Fibroblast of skin of left quadriceps (primary cell): ENCODE results near the gene LPAR5.

Source experiments
- DNase-seq, 2 experiments: peaks; one replicate each; pipeline ENCODE4 v3.0.0-alpha.2; 2013; ENCODE audit warnings: low read depth in 2 of 2

LPAR5 gene

DNA sequence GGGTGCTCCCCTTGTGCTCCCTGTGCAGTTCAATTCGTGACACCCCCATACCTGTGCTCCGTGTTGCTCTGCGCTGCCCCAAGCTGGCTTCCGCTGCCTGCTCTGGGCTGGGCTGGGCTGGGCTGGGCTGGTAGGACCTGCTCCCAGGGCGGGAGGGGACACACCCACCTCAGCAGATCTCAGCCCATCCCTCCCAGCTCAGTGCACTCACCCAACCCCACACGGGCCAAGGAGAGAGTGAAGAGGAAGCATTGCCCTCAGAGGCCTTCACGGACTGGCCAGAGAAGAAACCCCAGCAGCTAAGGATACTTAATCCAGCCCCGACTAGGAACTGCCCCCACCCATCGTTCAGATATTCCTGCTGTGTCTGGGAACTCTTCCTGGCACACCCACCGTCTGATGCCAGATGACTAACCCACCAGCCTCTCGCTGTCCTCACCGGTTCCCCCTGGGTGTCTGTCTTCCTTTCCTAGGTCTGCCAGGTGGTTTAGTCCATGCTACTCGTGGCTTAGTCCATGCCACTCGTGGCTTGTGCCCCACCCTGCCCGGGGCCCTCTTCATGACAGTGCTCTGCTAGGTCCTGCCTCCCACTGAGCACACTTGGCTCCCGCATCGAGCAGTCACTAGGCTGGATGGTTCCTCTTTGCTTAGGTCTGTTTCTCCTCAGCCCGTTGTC is at the start of gene LPAR5:
LPAR5 (minus strand) TSS at position 104 of the 676 bp plus-strand sequence. CDS start 14,711 bp downstream, outside the sequence.
- DNase-seq = no peak

DNA sequence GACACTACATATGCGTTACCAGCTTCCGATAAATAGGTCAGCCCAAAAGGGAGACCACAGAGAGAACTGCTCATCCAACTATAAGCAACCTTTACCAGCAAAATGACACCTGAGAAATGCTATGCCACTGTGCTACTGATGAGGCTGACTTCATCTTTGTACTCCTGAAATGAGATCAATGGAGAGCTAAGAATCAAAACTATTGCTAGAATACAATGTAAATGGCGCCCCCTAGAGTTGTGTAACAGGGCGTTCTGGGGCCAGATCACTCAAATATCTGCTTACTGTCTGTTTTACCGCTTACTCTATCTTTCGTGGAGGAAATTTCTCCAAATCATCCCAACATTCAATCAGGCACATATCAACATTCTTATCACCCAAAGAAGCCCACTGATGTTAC is 48.9 kb upstream of the LPAR5 start:
- DNase-seq = no peak

DNA sequence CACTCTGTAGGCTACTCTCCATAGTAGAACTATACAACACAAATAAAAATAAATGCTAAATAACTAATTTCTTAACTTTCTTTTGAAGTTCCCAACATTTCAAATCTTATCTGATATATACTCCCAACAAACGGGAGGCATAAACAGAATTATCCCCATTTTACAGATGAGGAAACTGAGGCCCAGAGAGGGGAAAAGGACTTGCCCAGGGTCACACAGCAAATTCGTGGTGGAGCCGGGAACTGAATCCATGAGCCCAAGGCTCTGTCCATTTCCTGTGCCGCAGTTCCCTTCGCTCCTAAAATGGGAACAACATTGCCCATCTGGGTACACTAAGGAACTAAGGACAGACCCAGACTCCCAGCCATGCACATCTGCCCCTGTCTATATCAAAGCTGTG is 41.2 kb upstream of the LPAR5 start:
- no peak for DNase-seq

DNA sequence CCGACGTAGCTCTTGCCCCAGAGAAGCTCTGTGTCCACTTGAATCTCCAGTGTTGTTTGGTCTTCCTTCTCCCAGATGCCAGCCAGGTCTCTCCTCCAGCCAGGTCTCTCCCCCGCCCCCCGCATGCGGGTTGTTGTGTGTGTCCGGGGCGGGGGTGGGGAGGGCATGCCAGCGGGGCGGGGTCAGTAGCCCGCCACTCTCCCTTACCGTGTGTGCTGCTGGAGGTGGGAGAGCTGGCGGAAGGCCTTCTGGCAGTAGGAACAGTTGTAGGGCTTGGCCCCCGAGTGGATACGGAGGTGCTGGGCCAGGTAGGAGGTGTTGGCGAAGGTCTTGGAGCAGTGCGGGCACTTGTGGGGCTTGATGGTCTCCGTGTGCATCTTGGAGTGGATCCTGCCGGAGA is 36.4 kb upstream of the LPAR5 start:
- DNase-seq = no peak

DNA sequence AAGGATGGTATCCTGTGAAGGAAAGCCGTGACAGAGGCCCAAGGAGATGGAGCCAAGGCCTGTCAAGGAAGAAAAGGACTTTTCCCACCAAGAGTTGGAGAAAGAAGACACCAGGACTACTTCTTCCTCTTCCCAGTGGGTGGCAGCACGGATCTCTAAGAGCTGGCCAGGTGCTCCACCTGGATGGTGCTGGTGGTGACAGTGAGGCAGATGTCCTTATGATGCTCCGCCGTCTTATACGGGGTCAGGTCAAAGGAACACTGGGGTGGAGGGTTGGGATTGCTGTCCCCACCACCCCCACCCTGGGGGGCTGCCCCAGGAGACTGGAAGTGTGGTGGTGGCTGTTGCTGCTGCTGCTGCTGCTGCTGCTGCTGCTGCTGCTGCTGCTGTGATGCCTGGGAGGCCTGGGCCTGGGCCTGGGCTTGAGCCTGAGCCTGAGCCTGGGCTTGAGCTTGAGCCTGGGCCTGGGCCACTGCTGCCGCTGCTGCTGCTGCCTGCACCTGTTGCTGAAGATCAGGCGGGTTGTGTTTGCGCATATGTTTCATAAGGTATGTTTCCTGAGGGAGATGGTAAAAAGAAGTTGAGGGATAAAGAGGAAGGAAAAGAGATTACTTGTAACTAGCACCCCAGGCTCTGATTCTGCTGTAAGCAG is 31.9 kb upstream of the LPAR5 start:
- DNase-seq = no peak

DNA sequence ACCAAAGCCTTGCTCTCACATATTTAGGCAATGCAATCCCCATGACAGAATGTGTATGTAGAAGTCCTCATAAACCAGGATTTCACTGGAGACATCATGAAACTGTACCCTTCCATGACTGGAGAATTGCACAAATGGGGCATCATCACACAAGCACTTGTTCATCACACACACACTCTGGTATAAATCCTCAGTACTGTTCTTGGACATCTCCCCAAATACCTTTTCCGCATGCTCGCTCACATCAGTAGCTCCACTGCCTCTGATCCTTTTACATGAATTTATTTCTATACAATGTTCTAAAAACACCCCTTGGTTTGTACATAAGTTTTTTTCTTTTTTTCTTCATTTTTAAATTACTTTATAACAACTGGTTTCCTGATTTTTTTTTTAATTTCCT is 30.5 kb upstream of the LPAR5 start:
- DNase-seq = no peak

DNA sequence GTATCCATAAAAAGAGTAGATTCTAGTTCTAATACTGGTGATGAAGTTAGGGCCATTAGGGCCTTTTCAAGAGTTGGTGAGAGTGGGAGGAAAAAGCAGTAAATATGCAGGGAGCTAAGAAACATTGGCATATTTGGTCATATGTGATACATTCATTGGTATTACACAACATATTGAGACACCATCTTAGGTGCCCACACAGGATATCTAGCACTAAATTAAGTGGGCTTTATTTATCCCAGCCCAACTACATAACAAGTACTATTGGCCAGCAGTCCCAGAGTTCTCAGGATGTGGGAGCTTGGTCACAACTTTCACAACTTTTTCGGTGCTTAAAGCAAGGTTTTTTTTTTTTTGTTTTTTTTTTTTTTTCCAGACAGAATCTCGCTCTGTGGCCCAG is 29.1 kb upstream of the LPAR5 start:
- no peak for DNase-seq

DNA sequence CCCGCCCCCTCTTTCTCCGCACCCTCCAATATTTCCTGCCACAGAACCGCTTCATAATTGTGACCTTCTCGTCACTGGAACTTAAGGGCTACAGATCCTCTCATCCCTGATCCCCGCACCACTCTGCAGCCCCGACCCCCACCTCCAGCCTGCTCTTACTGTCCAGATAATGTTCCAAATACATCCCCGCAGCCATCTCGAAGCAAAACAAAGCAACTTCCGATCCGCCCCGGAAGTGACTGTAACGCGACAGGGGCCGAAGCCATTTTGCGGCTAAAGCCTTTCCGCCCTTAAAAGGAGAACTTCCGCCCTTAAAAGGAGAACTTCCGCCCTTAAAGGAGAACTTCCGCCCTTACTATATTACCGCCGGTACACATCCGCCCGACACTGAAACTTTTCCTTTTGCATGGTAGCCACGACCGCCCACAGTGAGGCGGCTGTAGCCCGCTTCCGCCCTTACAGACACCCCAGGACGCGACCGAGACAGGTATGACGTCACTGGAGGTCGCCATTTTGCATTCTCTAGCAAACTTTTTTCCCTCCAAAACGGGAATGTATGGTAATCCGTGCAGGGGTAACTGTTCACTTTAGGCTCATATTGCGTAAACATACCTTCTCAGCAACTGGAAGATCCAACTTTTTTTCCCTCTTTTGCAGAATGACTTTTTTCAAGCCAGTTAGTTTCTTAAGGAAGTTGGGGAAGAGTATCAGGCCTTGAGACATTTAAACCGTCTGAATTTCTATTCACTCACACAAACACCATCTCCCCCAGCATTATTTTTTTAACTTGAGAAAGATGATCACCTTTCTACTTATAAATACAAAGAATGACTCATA is 27.4 kb upstream of the LPAR5 start, which contains the start of gene ING4:
ING4 (minus strand) TSS at position 214 of the 837 bp plus-strand sequence; CDS start at position 196, 18 bp downstream.
- peak; percentile 100 for DNase-seq

DNA sequence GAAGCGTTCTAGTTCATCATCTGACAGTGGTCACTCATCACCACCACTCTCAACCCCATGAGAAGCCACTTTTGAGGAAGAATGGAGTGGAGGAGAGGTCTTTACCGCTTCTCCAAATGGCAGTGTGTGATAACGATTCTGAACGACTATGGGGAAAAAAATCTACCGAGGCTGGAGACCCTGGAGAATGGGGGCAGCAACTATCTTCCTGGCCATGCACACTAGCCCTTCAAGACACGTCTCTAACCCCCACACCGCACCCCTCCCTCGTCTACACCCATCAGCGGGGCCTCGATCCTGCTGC is 26.8 kb upstream of the LPAR5 start:
- no peak for DNase-seq

DNA sequence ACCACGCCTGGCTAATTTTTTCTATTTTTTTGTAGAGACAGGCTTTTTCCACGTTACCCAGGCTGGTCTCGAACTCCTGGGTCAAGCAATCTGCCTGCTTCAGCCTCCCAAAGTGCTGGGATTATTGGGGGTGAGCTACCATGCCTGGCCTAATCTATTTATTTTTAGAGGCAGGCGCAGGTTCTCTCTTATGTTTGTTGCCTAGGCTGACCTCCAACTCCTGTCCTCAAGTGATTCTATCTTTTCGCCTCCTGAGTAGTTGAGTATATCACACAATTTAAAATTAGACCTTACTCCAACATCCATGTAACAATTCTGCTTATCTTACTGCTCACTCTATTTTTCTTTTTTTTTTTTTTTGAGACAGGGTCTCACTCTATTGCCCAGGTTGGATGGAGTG is 18.2 kb upstream of the LPAR5 start:
- DNase-seq = no peak

DNA sequence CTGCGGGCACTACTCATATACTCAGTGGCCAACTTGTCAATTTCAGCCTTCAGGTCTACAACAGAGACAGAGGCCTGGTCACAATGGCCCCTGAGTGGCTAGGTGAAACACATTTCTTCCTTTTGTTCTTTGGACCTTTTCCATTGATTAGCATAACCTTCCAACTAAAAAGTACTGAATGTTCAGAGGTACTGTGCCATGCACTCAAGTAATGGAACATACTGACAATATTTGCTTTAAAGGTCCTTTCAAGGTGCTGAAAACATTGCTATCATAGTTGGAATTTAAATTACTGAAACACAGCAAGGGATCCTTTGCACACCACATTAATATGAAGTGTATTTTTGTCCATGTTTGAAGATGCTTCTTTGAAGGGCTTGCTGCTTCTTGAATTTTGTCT is 17.6 kb upstream of the LPAR5 start:
- DNase-seq = no peak

DNA sequence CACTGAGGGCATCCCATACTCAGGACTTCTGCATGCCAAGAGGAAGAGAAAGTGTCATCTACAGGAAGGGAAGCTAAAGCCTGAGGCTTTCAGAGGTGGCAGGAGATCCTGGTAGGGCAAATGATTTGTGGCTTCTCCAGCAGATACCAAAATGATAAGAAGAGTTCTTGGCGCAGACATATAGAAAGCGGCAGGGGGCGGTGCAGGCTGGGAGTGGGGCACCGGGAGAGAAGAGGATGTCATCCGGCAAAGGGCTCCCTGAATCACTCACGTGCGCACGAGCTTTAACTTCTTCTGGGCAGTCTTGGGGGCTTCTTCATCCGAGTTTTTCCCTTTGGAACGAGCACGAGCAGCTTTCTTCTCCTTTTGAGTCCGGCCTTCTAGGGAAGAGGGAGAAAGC is 16.6 kb upstream of the LPAR5 start:
- DNase-seq = no peak

DNA sequence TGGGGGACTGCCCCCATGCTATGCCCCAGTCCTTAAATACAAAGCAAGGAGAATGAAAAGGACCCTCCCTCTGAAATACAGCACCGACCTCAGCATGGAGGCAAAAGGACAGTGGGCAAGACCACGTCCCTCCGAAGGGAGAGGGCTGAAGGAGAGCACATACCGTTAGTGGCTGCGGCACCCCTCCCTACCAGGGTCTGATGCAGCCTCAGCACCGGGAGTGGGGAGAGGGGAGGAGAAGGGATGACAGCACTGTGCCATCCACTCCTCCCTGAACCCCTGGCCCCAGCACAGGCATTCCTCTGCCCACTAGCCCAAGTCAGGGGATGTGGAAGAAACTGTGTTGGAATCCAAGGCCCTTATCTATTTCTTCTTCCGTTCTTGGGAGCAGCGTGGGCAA is 15.1 kb upstream of the LPAR5 start:
- DNase-seq = no peak

DNA sequence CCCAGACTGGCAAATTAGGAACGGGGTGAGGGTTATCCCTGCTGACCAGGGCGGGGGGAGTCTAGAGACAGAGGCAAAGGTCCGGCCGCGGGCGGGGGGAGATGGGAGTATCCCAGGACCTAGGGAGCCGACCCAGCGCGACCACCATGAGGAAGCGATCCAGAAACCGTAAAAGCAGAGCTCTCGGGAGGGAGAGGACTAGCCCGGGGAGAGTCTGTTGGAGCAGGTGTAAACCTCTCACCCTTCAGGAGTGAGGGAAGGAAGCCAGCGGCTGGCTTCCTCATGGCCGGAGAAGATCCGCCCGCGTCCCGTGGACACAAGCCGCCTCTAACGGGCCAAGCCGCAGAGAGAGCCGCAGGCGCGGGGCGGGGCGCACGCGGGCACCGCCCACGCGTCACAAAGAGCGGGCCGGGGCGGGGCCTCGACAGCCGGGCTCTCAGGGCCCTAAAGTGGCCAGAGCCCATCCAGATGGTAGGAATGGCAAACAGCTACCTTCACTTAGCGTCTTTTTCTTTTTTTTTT is 11.4 kb upstream of the LPAR5 start, which contains the start of gene ACRBP:
ACRBP (minus strand) TSS at position 350 of the 522 bp plus-strand sequence; CDS start at position 284, 66 bp downstream.
- DNase-seq = no peak

DNA sequence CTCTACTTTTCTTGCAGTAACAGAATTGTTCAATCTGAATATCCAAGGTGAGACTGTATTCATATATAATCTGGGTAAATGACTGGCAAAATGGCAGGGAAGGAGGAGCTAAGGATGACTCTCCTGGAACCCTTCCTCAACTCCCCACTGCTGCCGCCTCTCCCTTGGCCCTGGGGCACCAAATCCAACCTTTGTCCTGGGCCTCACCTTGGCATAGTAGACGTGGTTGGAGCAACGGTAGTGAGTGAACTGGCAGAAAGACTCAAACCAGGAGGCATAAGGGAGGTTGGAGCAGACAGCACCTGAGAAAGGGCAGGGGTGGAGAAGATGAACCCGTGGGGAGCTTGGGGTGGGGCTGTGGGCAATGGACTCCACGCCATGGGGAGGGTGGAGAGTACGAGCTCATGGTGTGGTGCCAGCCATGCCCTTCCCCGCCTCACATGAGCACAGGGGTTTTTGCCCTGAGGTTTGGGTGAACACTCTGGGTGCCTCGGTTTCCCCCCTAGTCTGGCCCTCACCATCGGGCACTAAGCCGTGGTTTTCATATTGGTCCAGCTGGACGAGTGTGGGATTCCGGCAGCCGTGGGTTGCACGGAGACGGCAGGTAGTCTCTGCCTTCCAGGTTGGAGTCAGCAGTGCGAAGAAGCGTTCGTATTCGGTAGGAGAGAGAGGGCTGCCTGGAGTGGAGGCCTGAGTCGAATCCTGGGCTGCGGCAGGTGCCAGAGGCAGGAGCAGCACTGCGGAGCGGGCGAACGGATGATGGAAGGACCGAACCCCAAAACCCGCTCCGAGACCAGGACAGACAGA is 10.7 kb upstream of the LPAR5 start:
- no peak for DNase-seq

DNA sequence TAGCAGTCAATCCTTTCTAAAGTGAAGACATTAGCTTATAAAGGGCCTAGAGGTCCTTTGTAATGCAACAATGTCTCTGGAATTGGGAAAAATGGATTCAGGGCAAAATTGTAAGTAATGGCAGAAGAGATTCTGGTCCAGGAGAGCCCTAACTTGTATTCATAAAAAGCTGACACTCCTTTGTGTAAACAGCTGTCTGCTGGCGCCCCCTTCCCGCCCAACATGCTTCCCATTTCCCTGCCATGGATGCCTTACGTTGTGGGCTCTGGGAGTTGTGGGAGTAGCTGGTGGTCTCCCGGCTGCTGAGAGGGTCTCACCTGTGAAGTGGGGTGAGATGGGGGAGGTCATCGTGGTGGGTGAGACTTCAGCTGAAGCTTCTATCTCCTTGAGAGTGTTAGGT is 9.1 kb upstream of the LPAR5 start:
- no peak for DNase-seq

DNA sequence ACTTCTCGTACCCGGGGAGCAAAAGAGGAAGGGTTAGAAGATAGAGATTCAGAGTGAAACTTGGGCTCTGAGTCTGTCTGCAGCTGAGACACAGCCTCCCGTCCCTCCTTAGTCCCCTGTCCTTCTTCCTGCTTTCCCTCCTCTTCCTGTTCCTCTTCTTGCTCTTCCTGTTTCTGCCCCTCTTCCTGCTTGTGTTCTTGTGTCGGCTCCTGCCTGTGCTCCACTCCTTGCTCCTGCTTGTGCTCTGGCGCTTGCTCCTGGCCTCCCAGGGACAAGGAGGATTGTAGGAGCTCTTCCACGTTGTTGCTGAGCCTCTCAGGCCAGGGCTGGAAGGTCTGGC is 8.5 kb upstream of the LPAR5 start:
- DNase-seq = no peak

DNA sequence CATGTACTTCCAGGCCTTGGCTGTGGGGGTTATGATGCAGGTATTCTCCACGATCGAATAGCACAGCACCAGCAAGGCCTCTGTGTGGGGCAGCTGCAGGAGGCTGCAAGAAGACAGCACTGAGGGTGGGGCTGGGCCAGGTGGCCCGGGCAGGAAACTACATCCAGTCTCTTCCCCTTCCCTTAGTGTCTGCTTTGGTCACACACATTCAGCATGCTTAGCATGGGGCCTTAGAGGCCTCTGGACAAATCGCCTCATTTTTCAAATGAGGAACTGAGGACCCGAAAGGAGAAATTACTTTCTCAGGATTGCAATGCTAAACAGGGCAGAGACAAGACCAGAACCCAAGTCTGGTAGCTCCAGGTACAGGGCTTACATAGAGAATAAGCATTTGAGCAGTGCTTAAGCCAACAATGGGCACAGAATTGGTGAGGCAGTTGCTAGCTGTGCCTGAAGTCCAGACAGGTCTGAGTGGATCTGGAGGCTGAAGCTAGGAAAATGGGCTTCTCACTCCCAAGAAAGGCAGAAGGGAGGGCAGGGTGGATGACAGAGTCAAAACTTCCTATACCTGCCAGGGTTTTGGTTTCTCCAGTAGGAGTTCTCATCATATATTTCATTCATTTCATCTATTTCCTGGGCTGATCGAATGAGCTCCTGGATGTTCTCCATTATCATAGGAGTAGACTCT is 8.0 kb upstream of the LPAR5 start:
- no peak for DNase-seq

DNA sequence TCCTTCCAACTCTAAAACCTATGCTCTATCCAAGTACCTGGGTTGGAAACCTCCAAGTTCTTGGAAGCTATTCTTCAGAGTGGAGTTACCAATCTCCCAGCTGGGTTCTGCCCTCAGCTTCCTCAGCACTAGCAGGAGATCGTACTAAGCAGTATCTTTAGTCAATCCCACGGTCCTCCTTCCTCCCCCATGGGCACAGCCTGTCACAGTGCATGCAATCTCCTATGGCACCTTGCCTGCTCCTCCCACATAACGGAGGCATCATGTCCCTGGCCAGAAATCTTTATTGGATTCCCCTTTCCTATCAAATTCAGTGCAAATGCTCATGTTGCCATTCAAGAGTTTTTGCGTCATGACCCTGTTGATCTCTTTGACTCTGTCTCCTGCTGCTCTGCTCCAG is 5.4 kb upstream of the LPAR5 start:
- no peak for DNase-seq

DNA sequence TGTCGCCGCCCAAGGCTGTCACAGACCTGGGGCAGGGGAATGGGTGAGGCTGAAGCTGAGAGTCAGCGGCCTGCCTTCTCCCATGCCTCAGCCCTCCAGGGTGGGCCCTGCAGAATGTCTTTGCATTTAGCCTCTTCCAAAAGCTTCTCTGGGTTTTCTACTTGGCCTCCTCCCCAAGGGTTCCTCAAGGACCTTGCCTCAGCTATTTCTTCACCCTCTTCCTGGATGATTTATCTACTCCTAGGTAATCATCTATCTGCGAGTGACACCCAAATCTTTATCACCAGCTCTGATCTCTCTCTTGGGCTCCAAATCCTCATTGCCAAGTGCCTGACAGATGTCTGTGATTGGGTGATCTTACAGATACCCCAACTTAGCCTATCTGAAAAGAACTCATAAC is 4.7 kb upstream of the LPAR5 start:
- no peak for DNase-seq

DNA sequence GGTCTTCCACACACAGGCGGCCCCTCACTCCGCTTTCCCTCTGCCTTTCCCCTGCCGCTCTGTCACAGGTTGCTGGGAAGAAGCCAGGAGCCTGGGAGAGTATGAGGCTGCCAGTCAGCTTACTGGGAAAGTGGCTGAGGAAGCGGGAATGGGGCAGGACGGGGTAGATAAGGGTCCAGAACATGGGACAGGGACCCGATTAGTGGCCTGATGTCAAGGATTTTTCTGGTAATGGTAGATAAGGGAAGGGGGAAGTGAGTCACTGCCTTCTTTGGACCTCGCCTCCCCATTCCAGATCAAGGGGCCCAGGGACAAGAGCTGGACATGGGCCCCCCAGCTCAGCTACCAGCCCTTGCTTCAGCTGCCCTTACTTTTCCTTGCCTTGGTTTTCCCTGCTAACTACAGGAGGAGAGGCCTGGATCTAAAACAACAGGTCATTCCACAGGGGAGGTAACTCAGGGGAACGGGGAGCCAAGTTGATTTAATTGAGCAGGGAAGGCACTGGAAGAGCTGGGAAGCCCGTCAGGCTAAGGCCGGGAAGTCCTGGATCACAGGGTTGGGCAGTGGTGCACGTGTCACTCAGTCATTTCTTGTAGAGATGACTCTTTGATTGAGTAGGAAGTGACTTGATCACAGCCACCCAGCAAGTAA is 3.5 kb upstream of the LPAR5 start:
- no peak for DNase-seq
